AG04449 (cell line): ENCODE data around the gene GRM4.

Experiments
- CTCF ChIA-PET: fragments of 350-600 bp; formaldehyde crosslinking; extraction: SDS; loops from one replicate; lab custom pipeline; 2021; ENCODE audit warnings: antibody characterized with exemption; lab: Yijun Ruan, JAX
- POLR2A ChIA-PET: fragments of 400-600, 350-600 bp; formaldehyde crosslinking; extraction: SDS; loops from one replicate; lab custom pipeline; 2020; ENCODE audit warnings: antibody characterized with exemption, inconsistent platforms; lab: Yijun Ruan, JAX
- DNase-seq: peaks from one replicate; pipeline ENCODE4 v3.0.0-alpha.2; 2010; ENCODE audit warnings: low read depth, low spot score
- H3K4me3 ChIP-seq: 2 replicates; pipeline ENCODE4 v1.5.1; 2011; ENCODE audit warnings: low read depth, mild to moderate bottlenecking, control low read depth, low read length
- CTCF ChIP-seq: IDR thresholded peaks from one replicate; pipeline ENCODE4 v1.5.1; 2011; ENCODE audit warnings: mild to moderate bottlenecking, moderate library complexity, low read length, control low read depth, inconsistent platforms; ENCODE audit not compliant: insufficient read depth; ENCODE audit errors: missing control alignments

GRM4 gene

GRCh38 chr6:34068462-34069044 lies 77.3 kb downstream of the GRM4 start:
- no peak for TF ChIP-seq CTCF
- H3K4me3 ChIP-seq: no peak overlapping the region
- ChIA-PET CTCF (interaction anchor here (1.0 to 2.2 kb wide), 4 partner anchors 9 to 325 kb away, joined by 3 to 10 read pairs (median 4); no protein-coding TSS in a partner anchor), POLR2A (no interaction called here)
- DNase-seq: no peak

- no peak for TF ChIP-seq CTCF
- H3K4me3 ChIP-seq: no peak overlapping the region
- no peak for DNase-seq
- ChIA-PET POLR2A (no interaction called here), CTCF (interaction anchor here (1.2 to 2.2 kb wide), 3 partner anchors 10 to 295 kb away, joined by 3 to 10 read pairs (median 3); no protein-coding TSS in a partner anchor)
Observed at GRCh38 chr6:34067814-34068213, 78.1 kb downstream of the GRM4 start.

GRCh38 chr6:34066772-34067770 lies 78.8 kb downstream of the GRM4 start:
- no peak overlapping the region for H3K4me3 ChIP-seq
- TF ChIP-seq CTCF: no peak
- no peak for DNase-seq
- POLR2A ChIA-PET: no interaction called here
- CTCF ChIA-PET: interaction anchor here (1.2 to 2.2 kb wide), 4 partner anchors 9 to 306 kb away, joined by 3 to 10 read pairs (median 3); no protein-coding TSS in a partner anchor

- ChIA-PET POLR2A (no interaction called here), CTCF (interaction anchor here (0.9 to 1.3 kb wide), 2 partner anchors 11 to 306 kb away, joined by 3 read pairs; no protein-coding TSS in a partner anchor)
- H3K4me3 ChIP-seq: no peak overlapping the region
- DNase-seq: no peak
- no peak for TF ChIP-seq CTCF
Observed at GRCh38 chr6:34066218-34066571, 79.7 kb downstream of the GRM4 start.

- POLR2A ChIA-PET: no interaction called here
- TF ChIP-seq CTCF: no peak
- no peak for DNase-seq
- CTCF ChIA-PET: interaction anchor here (0.9 to 1.3 kb wide), 2 partner anchors 11 to 305 kb away, joined by 3 read pairs; no protein-coding TSS in a partner anchor
- H3K4me3 ChIP-seq: no peak overlapping the region
Observed at GRCh38 chr6:34065466-34066217, 80.2 kb downstream of the GRM4 start.
